ENCODE data around the gene CCP110. TPM values are rescaled to one million over a fixed set of nuclear protein-coding genes. Genes with fewer than 3 reads are reported as not detected.

Gene CCP110
- total RNA-seq, 2 donors from 2014 or later: 9.6 to 16.2 TPM

DNA sequence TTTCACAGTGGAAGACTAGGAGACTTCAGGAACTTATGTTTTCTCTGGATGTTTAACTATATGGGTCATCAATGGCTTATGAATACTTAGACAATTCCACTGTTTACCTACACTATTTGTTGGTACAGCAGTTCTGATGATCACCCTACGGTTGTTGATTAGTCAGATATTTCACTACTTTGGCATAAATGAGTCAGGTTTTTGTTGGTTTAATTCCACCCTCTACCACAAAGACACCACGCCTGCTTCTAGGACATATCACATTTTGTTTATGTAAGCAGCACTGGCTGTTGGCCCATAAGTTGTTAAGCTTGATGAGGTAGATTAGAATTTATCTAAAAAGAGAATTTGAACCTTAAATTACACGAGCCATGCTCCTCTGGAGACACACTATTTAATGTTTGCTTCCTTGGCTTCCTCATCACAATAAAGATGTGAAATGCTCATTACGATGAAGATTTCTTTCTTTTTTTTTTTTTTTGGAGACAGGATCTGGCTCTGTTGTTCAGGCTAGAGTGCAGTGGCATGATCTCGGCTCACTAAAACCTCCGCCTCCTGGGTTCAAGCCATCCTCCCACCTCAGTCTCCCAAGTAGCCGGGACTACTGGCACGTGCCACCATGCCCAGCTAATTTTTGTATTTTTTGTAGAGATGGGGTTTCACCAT lies 6.2 kb upstream of the CCP110 start:
- H3K27ac ChIP-seq: no peak overlapping the region
- no peaks in the 10 kb centered on the region for H3K27me3 ChIP-seq
- DNase-seq (no peak), ATAC-seq (no peak)
- no peak overlapping the region for H3K4me3 ChIP-seq
- no peaks in the 10 kb centered on the region for H3K36me3 ChIP-seq (replicated peaks in 1 of 2; ENCODE audit: insufficient read depth in 1 of 2, low read depth in 2 of 2)
- 79 to 83% methylated on average over 8 of the region's 8 CpGs for WGBS, 2 donors
- H3K4me1 ChIP-seq: peaks cover 18% of the 10 kb centered on the region
- intact Hi-C loops (cut with DNase I): no loop called here
- H3K9me3 ChIP-seq: no peaks in the 10 kb centered on the region
- TF ChIP-seq POLR2A (IDR thresholded peaks at IDR 0.05): no peak
- TF ChIP-seq, protein P1, sequence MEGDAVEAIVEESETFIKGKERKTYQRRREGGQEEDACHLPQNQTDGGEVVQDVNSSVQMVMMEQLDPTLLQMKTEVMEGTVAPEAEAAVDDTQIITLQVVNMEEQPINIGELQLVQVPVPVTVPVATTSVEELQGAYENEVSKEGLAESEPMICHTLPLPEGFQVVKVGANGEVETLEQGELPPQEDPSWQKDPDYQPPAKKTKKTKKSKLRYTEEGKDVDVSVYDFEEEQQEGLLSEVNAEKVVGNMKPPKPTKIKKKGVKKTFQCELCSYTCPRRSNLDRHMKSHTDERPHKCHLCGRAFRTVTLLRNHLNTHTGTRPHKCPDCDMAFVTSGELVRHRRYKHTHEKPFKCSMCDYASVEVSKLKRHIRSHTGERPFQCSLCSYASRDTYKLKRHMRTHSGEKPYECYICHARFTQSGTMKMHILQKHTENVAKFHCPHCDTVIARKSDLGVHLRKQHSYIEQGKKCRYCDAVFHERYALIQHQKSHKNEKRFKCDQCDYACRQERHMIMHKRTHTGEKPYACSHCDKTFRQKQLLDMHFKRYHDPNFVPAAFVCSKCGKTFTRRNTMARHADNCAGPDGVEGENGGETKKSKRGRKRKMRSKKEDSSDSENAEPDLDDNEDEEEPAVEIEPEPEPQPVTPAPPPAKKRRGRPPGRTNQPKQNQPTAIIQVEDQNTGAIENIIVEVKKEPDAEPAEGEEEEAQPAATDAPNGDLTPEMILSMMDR (IDR thresholded peaks at IDR 0.05): no peak

DNA sequence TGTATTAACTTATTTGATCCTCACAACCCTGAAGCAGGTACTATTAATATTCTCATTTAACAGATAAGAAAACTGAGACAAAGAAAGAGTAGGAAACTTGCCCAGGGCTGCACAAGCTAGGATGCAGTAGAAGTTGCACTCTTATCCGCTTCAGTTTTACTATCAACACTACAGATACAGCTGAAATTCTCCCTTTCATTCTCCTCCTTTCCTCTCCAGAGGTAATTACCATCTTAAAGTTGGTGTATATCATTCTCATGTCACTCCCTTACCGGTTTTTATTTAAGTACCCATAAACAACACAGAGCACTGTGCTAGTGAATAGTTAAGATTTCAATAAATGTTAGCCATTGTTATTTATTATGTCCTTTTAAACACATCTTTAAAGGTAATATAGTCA lies 5.4 kb upstream of the CCP110 start:
- no peak for DNase-seq
- WGBS, 2 donors: 63 to 70% methylated on average over 2 of the region's 2 CpGs
- H3K9me3 ChIP-seq: no peaks in the 10 kb centered on the region
- no peak overlapping the region for H3K27ac ChIP-seq
- intact Hi-C loops (cut with DNase I): no loop called here
- ATAC-seq: no peak
- peaks cover 21% of the 10 kb centered on the region for H3K4me1 ChIP-seq
- H3K36me3 ChIP-seq (replicated peaks in 1 of 2; ENCODE audit: insufficient read depth in 1 of 2, low read depth in 2 of 2): no peaks in the 10 kb centered on the region
- TF ChIP-seq POLR2A (IDR thresholded peaks at IDR 0.05): no peak
- TF ChIP-seq, protein P1 (IDR thresholded peaks at IDR 0.05): no peak
- no peak overlapping the region for H3K4me3 ChIP-seq
- H3K27me3 ChIP-seq: no peaks in the 10 kb centered on the region

DNA sequence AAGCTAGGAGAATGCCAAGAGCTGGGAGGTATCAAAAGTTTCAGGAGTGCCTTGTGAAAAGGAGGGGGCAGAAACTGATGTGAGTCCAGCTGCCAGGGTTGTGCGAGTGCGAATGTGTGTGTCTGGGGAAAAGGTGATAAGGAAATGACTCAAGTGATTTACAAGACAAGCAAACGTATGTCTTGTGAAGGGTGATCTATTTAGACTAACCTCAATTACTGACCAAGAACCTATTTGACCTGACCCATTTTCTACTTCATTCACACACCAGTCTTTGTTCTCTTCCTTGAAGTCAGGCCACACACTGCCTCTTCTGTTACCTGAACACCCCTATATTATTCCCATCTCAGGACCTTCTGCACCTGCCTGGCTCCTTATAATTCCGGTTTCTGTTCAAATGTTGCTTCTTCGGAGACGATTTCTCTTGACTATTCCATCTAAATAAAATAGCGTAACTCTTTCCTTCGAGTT lies 2.8 kb upstream of the CCP110 start:
- Histone ChIP-seq H3K9me3 (no peaks in the 10 kb centered on the region), H3K27me3 (no peaks in the 10 kb centered on the region), H3K4me3 (peak overlapping the region in 1 of 2 donors; percentile 82), H3K27ac (peak overlapping the region in 3 of 4 donors; percentile 88 to 98 (median 93)), H3K4me1 (peaks cover 37% of the 10 kb centered on the region), H3K36me3 (replicated peaks in 1 of 2; ENCODE audit: insufficient read depth in 1 of 2, low read depth in 2 of 2) (no peaks in the 10 kb centered on the region)
- WGBS, 2 donors: 1 to 2% methylated on average over 8 of the region's 8 CpGs
- no peak for TF ChIP-seq POLR2A (IDR thresholded peaks at IDR 0.05)
- TF ChIP-seq, protein P1 (IDR thresholded peaks at IDR 0.05): no peak
- ATAC-seq: no peak
- DNase-seq: peak in 1 of 4 donors; percentile 18
- intact Hi-C loops (cut with DNase I): no loop called here

DNA sequence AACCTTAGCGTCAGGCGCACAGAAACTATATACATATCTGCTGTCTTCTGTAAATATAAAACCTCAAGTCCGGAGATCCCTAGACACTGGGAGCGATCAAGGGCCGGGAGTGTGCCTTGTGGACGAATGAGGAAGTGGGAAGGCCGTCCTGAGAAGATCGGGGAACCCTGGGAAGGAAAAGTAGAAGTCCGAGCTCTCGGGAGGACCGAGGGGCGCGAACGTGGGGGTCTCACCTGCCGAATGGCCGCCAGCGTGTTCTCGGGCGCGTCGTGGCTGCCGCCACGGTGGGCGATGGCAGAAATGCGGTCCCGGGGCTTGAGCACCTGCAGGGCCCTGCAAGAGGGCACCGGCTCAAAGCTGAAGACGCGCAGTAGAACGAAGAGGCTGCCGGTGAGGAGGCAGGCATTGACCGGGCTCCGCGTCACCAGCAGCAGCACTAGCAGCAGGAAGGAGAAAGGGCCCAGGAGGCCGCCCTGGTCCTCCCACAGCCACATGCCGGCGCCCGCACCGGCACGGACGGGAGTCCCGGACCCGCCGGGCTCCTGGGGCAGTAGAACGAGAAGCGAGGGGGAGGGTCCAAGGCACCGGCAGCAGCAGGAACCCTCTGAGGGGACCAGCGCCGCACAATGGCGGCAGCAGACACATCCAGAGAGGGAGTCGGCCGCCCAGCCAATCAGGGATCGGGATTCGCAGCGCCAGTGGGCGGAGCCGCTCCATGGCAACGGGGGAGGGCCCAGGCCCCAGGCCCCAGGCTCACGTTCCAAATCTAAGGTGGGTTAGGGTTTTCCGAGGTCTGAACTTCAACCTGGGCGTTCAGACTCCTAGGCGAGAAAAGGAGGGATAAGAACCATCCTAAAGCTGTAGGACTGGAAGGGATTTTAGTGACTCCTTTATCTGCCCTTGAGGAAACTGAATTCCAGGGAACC lies 2.0 kb upstream of the CCP110 start, which contains the start of gene GDE1:
TSS of gene GDE1 (minus strand) at position 628 of the 926 bp plus-strand sequence. CDS start at position 494, 134 bp downstream.
- ATAC-seq: peak; percentile 86
- Histone ChIP-seq H3K4me3 (peak within 1 kb of the TSS; percentile 82 to 98), H3K27ac (peak within 1 kb of the TSS; percentile 79 to 98 (median 90)), H3K4me1 (peaks cover 37% of the 10 kb centered on the region), H3K36me3 (replicated peaks in 1 of 2; ENCODE audit: insufficient read depth in 1 of 2, low read depth in 2 of 2) (no peaks in the 10 kb centered on the region), H3K27me3 (no peaks in the 10 kb centered on the region), H3K9me3 (no peaks in the 10 kb centered on the region)
- peak; percentile 92 to 96 (median 94) for DNase-seq
- intact Hi-C loops (cut with DNase I): no loop called here
- TF ChIP-seq, protein P1 (IDR thresholded peaks at IDR 0.05): peak in 5 of 7 experiments; percentile 8 to 29 (median 27)
- peak; percentile 79 to 91 (median 89) for TF ChIP-seq POLR2A (IDR thresholded peaks at IDR 0.05)
- 0% methylated on average over 30 to 60 of the region's 62 CpGs for WGBS, 2 donors

Measured in body of pancreas (tissue), 4 donors.